Skin epidermis (tissue), 12 donors: ENCODE measurements around the gene GOLGA8A.
"Not testable (repeated sequence)": the region's sequence is repeated elsewhere in the genome, so short reads cannot be mapped to it uniquely, and the experiment has no call there.

ENCODE experiments used
- H3K27ac ChIP-seq, 21 experiments: fragments of 200-600 bp; sonication (generic) in 11 of 21; one replicate each; pipeline ENCODE4 v1.5.0; 2020; ENCODE audit warnings: mild to moderate bottlenecking in 3 of 21, inconsistent platforms in 2 of 21, moderate library complexity in 2 of 21
- H3K4me3 ChIP-seq, 7 experiments: fragments of 200-600 bp; sonication (generic) in 2 of 7; one replicate each; pipeline ENCODE4 v1.5.0; 2020; ENCODE audit warnings: inconsistent platforms in 2 of 7, mild to moderate bottlenecking in 2 of 7, moderate library complexity in 1 of 7

GOLGA8A gene

GRCh38 chr15:34437687-34438086 is at the start of gene GOLGA8A:
TSS of gene GOLGA8A (minus strand) at chr15:34437808. CDS start at chr15:34389691, 48,117 bp downstream.
- Histone ChIP-seq H3K27ac (peak within 1 kb of the TSS in 14 of 21 experiments; percentile 10 to 80 (median 54)), H3K4me3 (peak within 1 kb of the TSS; percentile 31 to 73 (median 53))

- H3K4me3 ChIP-seq, result no peak overlapping the region
These were observed 46.0 kb upstream of the GOLGA8A start for GRCh38 chr15:34483644-34484043.

DNA sequence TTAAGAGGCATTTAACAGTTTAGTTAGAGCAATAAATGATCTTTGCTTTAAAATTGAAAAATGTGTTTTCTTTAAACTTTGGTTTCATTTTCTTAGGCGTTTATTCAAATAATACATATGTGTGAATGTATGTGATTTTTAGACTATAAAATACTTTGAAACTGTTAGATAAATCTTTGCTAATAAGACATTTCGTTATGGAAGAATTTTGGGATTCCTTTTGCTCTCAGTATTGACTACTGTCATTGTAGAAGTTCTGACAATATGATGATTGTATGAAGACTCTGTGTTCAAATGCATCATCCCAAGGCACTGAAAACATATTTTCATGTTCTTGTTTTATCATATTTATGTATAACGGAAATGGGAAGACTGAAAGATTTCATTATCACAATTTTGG is 43.8 kb upstream of the GOLGA8A start:
- no peak overlapping the region for H3K27ac ChIP-seq

More at GRCh38 chr15:34483644-34484043, 46.0 kb upstream of the GOLGA8A start:
- H3K27ac ChIP-seq, result no peak overlapping the region

DNA sequence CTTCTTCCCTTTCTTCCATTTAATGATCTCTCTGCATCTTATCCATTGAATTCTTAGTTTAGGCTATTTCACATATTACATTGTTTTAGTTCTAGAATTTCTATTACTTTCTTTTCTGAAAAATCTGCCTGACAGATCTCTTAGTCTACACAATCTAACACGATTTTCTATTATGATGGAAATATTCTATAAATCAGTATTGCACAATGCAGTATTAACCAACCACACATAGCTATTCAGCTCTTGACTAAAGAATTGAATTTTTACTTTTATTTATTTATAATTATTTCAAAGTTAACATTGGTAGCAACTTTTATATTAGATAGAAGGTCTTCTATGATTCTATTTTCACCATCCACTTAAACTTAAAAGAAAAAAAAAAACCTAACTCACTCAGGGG is 36.2 kb upstream of the GOLGA8A start:
- Histone ChIP-seq H3K4me3 (no peak overlapping the region), H3K27ac (no peak overlapping the region)

More for the DNA sequence above, 43.8 kb upstream of the GOLGA8A start:
- H3K4me3 ChIP-seq, result no peak overlapping the region

- no peak overlapping the region for H3K27ac ChIP-seq
- no peak overlapping the region for H3K4me3 ChIP-seq
These were observed 35.3 kb upstream of the GOLGA8A start for GRCh38 chr15:34472947-34473346.

DNA sequence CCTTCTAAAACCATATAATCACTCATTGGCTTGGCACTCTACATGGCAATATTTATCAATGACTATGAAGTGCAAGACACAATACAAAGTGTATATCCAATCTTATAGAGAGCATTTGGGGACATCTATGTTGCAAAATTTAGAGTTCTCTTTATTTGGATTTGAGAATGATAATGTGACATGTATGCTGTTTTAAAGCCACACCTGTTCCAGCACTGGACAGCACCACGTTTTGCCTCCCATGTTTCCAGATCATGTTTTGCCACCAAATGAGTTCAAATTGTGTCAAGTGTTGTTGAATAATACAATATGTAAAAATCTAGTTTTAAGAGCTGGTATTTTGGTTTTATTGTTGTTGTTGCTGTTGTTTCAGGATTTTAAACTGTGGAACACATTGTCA is 33.3 kb upstream of the GOLGA8A start:
- Histone ChIP-seq H3K4me3 (no peak overlapping the region), H3K27ac (no peak overlapping the region)

DNA sequence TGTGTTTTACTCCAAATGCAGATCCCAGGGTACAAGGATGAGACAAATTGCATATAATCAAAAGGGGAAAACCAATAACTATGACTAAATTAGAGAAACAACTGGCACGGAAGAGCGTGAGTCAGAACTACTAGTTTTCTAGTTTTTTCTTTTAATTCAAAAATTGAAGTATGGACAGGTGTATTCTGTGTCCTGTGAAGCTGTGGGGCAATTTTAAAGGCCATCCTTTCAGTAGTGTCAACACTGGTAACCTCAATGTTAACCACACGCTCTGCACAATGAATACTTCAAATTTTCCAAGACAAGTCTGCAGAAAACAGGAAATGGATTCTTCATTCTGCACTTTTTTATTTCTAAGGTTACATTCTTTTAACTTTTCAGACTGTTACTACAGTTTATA is 32.5 kb upstream of the GOLGA8A start:
- no peak overlapping the region for H3K27ac ChIP-seq
- no peak overlapping the region for H3K4me3 ChIP-seq

- H3K4me3 ChIP-seq, result no peak overlapping the region
- H3K27ac ChIP-seq, result no peak overlapping the region
These were observed 24.1 kb upstream of the GOLGA8A start for GRCh38 chr15:34461730-34462129.

GRCh38 chr15:34460451-34460850 is 22.8 kb upstream of the GOLGA8A start:
- no peak overlapping the region for H3K27ac ChIP-seq
- no peak overlapping the region for H3K4me3 ChIP-seq

DNA sequence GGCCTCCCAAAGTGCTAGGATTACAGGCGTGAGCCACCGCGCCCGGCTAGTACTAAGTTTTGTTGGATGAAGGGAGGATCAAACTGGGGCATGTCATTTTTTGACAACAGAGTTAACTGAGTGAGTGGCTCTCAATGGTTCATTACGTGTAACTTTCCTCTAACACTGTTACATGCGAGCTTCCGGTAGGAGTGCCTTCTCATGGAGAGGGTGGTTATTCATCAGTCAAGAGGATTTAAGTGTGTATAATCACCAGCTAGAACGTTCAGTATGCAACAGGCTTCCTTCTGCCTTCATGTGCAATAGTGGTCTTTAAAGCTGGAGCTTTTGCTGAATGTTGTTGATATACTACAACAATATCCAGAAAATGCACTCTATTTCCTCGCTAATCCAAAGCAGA is 19.1 kb upstream of the GOLGA8A start:
- H3K4me3 ChIP-seq, result no peak overlapping the region

DNA sequence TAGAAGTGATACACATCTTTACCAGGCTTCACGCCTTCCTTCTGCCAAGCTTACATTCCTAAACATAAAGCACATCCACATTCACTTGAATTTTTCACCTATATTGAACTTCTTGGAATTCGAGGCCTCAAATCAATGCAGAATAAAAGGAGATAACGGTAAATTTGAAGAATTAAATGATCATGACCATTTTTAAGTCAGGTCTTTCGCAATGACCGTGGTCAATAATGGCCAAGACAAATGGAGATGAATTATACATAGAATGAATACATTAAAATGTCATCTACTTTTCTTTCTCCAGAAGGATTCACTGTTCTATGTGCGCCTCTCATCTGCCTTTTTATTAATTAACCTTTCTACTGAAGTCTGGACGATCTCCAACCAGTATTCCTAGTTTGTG is 5.3 kb upstream of the GOLGA8A start:
- no peak overlapping the region for H3K4me3 ChIP-seq
- no peak overlapping the region for H3K27ac ChIP-seq

More for the DNA sequence above, 19.1 kb upstream of the GOLGA8A start:
- H3K27ac ChIP-seq, result no peak overlapping the region

DNA sequence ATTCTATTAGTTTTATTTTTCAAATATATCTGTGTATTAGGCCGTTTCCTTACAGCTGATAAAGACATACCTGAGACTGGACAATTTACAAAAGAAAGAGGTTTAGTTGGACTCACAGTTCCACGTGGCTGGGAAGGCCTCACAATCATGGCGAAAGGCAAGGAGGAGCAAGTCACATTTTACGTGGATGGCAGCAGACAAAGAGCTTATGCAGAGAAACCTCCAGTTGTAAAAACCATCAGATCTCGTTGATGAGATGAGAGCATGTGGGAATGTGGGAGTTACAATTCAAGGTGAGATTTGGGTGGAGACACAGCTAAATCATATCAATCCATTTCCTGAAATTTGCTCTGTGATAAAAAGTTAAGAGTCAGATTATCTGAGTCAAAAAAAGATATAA is 2.3 kb upstream of the GOLGA8A start:
- Histone ChIP-seq H3K4me3 (no peak overlapping the region), H3K27ac (no peak overlapping the region)

- peak overlapping the region; percentile 31 to 73 (median 53) for H3K4me3 ChIP-seq
- H3K27ac ChIP-seq, result peak overlapping the region in 12 of 21 experiments; percentile 10 to 80 (median 54)
These were observed 609 bp downstream of the GOLGA8A start for GRCh38 chr15:34436956-34437442.

- H3K27ac ChIP-seq, result peak overlapping the region in 12 of 21 experiments; percentile 10 to 80 (median 61)
- H3K4me3 ChIP-seq, result peak overlapping the region; percentile 31 to 73 (median 53)
These were observed 1.3 kb downstream of the GOLGA8A start for GRCh38 chr15:34436126-34436955.

- H3K4me3 ChIP-seq, result peak overlapping the region in 1 of 7 experiments; percentile 71
- no peak overlapping the region for H3K27ac ChIP-seq
These were observed 1.9 kb downstream of the GOLGA8A start for GRCh38 chr15:34435658-34436057.

- no peak overlapping the region for H3K4me3 ChIP-seq
- H3K27ac ChIP-seq, result no peak overlapping the region
These were observed 2.8 kb downstream of the GOLGA8A start for GRCh38 chr15:34434627-34435305.

DNA sequence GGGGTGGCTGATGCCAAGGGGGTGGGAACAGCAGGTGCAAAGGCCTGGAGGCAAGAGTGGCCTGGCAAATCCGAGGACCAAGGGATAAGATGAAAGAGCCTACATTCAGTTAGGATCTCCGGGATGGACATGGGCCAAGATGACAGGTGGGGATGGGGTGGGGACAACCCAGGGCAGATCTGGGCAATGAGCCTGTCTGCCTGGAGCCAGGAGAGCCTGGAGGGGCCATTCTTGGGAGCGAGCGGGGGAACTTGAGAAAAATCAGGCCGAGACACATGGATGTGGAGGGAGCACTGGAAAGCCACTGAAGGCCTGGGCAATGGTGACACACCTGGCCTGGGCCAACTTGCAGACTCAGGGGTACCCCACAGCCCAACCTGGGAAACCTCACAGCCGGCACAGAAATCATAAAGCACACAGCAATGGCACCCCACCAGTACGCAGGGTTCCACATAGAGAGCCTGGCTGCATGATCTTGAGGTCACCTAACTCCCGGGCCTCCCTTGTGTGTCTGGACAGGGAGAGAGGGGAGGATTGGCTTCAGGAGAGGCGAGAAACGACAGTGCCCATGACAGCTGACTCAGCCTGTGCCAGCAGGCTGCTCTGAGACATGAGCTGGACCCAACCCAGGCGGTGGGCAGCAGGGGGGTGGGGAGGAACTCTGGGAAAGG is 3.5 kb downstream of the GOLGA8A start:
- not testable (repeated sequence) for H3K4me3 ChIP-seq, H3K27ac ChIP-seq

DNA sequence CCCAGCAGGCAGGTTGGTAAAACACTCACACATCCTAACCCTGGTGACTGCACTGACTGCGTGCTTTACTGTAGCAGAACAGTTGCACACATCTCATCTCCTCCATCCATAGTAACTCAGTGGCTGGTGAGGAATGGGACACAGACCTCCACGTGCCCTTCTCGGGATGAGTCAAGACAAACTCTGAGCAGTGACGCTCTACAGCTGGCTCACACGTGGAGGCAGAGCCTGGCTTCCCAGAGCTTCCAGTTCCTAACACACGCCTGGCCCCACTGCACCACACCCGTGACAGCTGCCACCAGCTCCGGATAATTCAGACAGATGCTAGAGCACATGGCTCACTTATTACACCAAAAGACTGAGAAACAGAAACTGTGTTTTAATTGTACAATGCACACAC is 7.0 kb downstream of the GOLGA8A start:
- H3K4me3 ChIP-seq, H3K27ac ChIP-seq: not testable (repeated sequence)

- H3K27ac ChIP-seq, H3K4me3 ChIP-seq: not testable (repeated sequence)
These were observed 14.1 kb downstream of the GOLGA8A start for GRCh38 chr15:34423425-34424090.

GRCh38 chr15:34420953-34421352 is 16.7 kb downstream of the GOLGA8A start:
- not testable (repeated sequence) for H3K4me3 ChIP-seq, H3K27ac ChIP-seq
